Measurements from ENCODE around the gene GJD3. TPM values are rescaled to one million over a fixed set of nuclear protein-coding genes. Genes with fewer than 3 reads are reported as not detected.

GJD3 gene
- total RNA-seq, 3 donors from 2014 or later (not counting 1 experiment from before 2014, with no cell fraction given) = not detected

GRCh38 chr17:40342504-40343218 is 21.9 kb downstream of the GJD3 start:
- Mint-ChIP-seq H3K27ac (peak overlapping the region; percentile 89 to 97), H3K4me1 (peaks cover 68 to 88% of the 10 kb centered on the region in 2 donors), H3K9me3 (no peaks in the 10 kb centered on the region), H3K27me3 (ENCODE audit: low read depth in 2 of 2) (no peaks in the 10 kb centered on the region), H3K36me3 (no peaks in the 10 kb centered on the region), H3K4me3 (peak overlapping the region; percentile 85)
- no peak for TF ChIP-seq CTCF (IDR thresholded peaks at IDR 0.05)
- H3K9me3 ChIP-seq (ENCODE audit: control insufficient read depth, insufficient read depth, low read length) = no peaks in the 10 kb centered on the region
- peak overlapping the region; percentile 13 for H3K27ac ChIP-seq (ENCODE audit: low read length)
- no peak for DNase-seq
- H3K4me3 ChIP-seq (ENCODE audit: low read length) = peak overlapping the region; percentile 60
- peaks cover 6% of the 10 kb centered on the region for H3K36me3 ChIP-seq (ENCODE audit: control insufficient read depth, insufficient read depth, low read length)
- intact Hi-C loops (cut with micrococcal nuclease) = no loop called here
- peaks cover 92% of the 10 kb centered on the region for H3K4me1 ChIP-seq (ENCODE audit: control insufficient read depth, insufficient read depth, low read length)
- WGBS (ENCODE audit: insufficient coverage) = 34% methylated on average over 22 of the region's 38 CpGs
- ATAC-seq = no peak
- H3K27me3 ChIP-seq (ENCODE audit: control insufficient read depth, insufficient read depth, low read length) = no peaks in the 10 kb centered on the region

- peaks cover 91% of the 10 kb centered on the region for H3K4me1 ChIP-seq (ENCODE audit: control insufficient read depth, insufficient read depth, low read length)
- WGBS (ENCODE audit: insufficient coverage) = 4% methylated on average over 51 of the region's 55 CpGs
- peak overlapping the region; percentile 85 for H3K4me3 Mint-ChIP-seq
- peaks cover 67 to 88% of the 10 kb centered on the region in 2 donors for H3K4me1 Mint-ChIP-seq
- peak overlapping the region; percentile 91 for H3K27ac ChIP-seq (ENCODE audit: low read length)
- H3K36me3 ChIP-seq (ENCODE audit: control insufficient read depth, insufficient read depth, low read length) = peaks cover 6% of the 10 kb centered on the region
- no peaks in the 10 kb centered on the region for H3K27me3 ChIP-seq (ENCODE audit: control insufficient read depth, insufficient read depth, low read length)
- H3K36me3 Mint-ChIP-seq = no peaks in the 10 kb centered on the region
- peak; percentile 46 to 53 for DNase-seq
- TF ChIP-seq CTCF (IDR thresholded peaks at IDR 0.05) = no peak
- no peaks in the 10 kb centered on the region for H3K27me3 Mint-ChIP-seq (ENCODE audit: low read depth in 2 of 2)
- H3K27ac Mint-ChIP-seq = peak overlapping the region; percentile 89 to 97
- peak in 1 of 3 donors; percentile 1 for ATAC-seq
- intact Hi-C loops (cut with micrococcal nuclease) = loop anchor here (1.0 kb wide), 1 partner anchor 19 kb away; no protein-coding TSS in a partner anchor
- no peaks in the 10 kb centered on the region for H3K9me3 ChIP-seq (ENCODE audit: control insufficient read depth, insufficient read depth, low read length)
- H3K9me3 Mint-ChIP-seq = no peaks in the 10 kb centered on the region
- peak overlapping the region; percentile 60 for H3K4me3 ChIP-seq (ENCODE audit: low read length)
These were observed 22.6 kb downstream of the GJD3 start for GRCh38 chr17:40341808-40342503.

- DNase-seq (peak; percentile 91 to 94), ATAC-seq (peak; percentile 74 to 92 (median 79))
- no peaks in the 10 kb centered on the region for H3K27me3 Mint-ChIP-seq (ENCODE audit: low read depth in 2 of 2)
- no peaks in the 10 kb centered on the region for H3K27me3 ChIP-seq (ENCODE audit: control insufficient read depth, insufficient read depth, low read length)
- no peaks in the 10 kb centered on the region for H3K9me3 ChIP-seq (ENCODE audit: control insufficient read depth, insufficient read depth, low read length)
- intact Hi-C loops (cut with micrococcal nuclease) = loop anchor here (1.0 kb wide), 1 partner anchor 18 kb away; no protein-coding TSS in a partner anchor
- H3K4me3 Mint-ChIP-seq = peak overlapping the region; percentile 82
- peaks cover 83% of the 10 kb centered on the region for H3K4me1 ChIP-seq (ENCODE audit: control insufficient read depth, insufficient read depth, low read length)
- peaks cover 6% of the 10 kb centered on the region for H3K36me3 ChIP-seq (ENCODE audit: control insufficient read depth, insufficient read depth, low read length)
- peak overlapping the region; percentile 60 for H3K4me3 ChIP-seq (ENCODE audit: low read length)
- no peaks in the 10 kb centered on the region for H3K36me3 Mint-ChIP-seq
- H3K27ac ChIP-seq (ENCODE audit: low read length) = peak overlapping the region; percentile 91
- TF ChIP-seq CTCF (IDR thresholded peaks at IDR 0.05) = peak; percentile 30
- WGBS (ENCODE audit: insufficient coverage) = 2% methylated on average over 50 of the region's 55 CpGs
- peak overlapping the region; percentile 89 to 97 for H3K27ac Mint-ChIP-seq
- H3K4me1 Mint-ChIP-seq = peaks cover 62 to 82% of the 10 kb centered on the region in 2 donors
- H3K9me3 Mint-ChIP-seq = no peaks in the 10 kb centered on the region
These were observed 23.4 kb downstream of the GJD3 start for GRCh38 chr17:40340880-40341807.

All from natural killer cell (primary cell).